ENCODE data around the gene MRM2.
A peak's percentile ranks its signal among the peaks of the same experiment; 100 is the strongest.

Gene MRM2

GRCh38 chr7:2201686-2202360, 40.2 kb downstream of the MRM2 start:
- FAIRE-seq, result no peak

- FAIRE-seq, result no peak
Measured at GRCh38 chr7:2201128-2201527, 40.9 kb downstream of the MRM2 start.

GRCh38 chr7:2200584-2200980, 41.4 kb downstream of the MRM2 start:
- FAIRE-seq, result no peak

GRCh38 chr7:2199956-2200583, 41.9 kb downstream of the MRM2 start:
- FAIRE-seq, result no peak

- no peak for FAIRE-seq
Measured at GRCh38 chr7:2199528-2199927, 42.5 kb downstream of the MRM2 start.

GRCh38 chr7:2198760-2199159, 43.2 kb downstream of the MRM2 start:
- FAIRE-seq, result no peak

GRCh38 chr7:2198206-2198605, 43.8 kb downstream of the MRM2 start:
- FAIRE-seq, result no peak

- no peak for FAIRE-seq
Measured at GRCh38 chr7:2197436-2198155, 44.4 kb downstream of the MRM2 start.

GRCh38 chr7:2196381-2197378, 45.3 kb downstream of the MRM2 start:
- no peak for FAIRE-seq

GRCh38 chr7:2195400-2196246, 46.4 kb downstream of the MRM2 start:
- FAIRE-seq, result no peak

GRCh38 chr7:2193575-2194305, 48.3 kb downstream of the MRM2 start:
- no peak for FAIRE-seq

GRCh38 chr7:2192831-2193534, 49.0 kb downstream of the MRM2 start:
- FAIRE-seq, result no peak

- no peak for FAIRE-seq
Measured at GRCh38 chr7:2191016-2191415, 51.0 kb downstream of the MRM2 start.

- FAIRE-seq, result no peak
Measured at GRCh38 chr7:2190531-2190930, 51.5 kb downstream of the MRM2 start.

- FAIRE-seq, result peak; percentile 66
Measured at GRCh38 chr7:2186166-2186565, 55.8 kb downstream of the MRM2 start.

GRCh38 chr7:2185715-2186114, 56.3 kb downstream of the MRM2 start:
- FAIRE-seq, result no peak
